Tibial nerve (tissue), 4 donors: ENCODE measurements around the gene TRHDE. TPM values are rescaled to one million over a fixed set of nuclear protein-coding genes. Genes with fewer than 3 reads are reported as not detected.

Source experiments
- DNase-seq, 2 donors: peaks; one replicate each; pipeline ENCODE4 v3.0.0-alpha.2; 2019; ENCODE audit warnings: low spot score in 2 of 2
- H3K27ac ChIP-seq, 4 donors: fragments of 200-600 bp; sonication (generic) in 3 of 4; one replicate each; pipeline ENCODE4 v1.5.1; 2017 to 2019; ENCODE audit warnings: mild to moderate bottlenecking in 1 of 4
- H3K27me3 ChIP-seq, 2 donors: fragments of 200-600 bp; sonication (generic) in 1 of 2; one replicate each; pipeline versions ENCODE4 v1.5.1 to v1.6.0; 2017 to 2019
- H3K36me3 ChIP-seq, 3 donors: fragments of 200-600 bp; sonication (generic); one replicate each; pipeline ENCODE4 v1.5.1; 2018 to 2019
- H3K4me1 ChIP-seq, 4 donors: fragments of 200-600 bp; sonication (generic) in 3 of 4; one replicate each; pipeline ENCODE4 v1.5.1; 2017 to 2019
- H3K4me3 ChIP-seq, 4 donors: fragments of 200-600 bp; sonication (generic) in 3 of 4; one replicate each; pipeline ENCODE4 v1.5.1; 2017 to 2019; ENCODE audit warnings: mild to moderate bottlenecking in 1 of 4, moderate library complexity in 1 of 4
- H3K9me3 ChIP-seq, 4 donors: fragments of 200-600 bp; sonication (generic) in 3 of 4; one replicate each; pipeline ENCODE4 v1.5.1; 2017 to 2019
- CTCF ChIP-seq, 5 experiments: fragments of 200-600 bp in 3 of 5; fragments of 450-650 bp in 2 of 5; sonication (generic) in 3 of 5; IDR thresholded peaks; one replicate each; pipeline ENCODE4 v1.5.1; 2016 to 2019; ENCODE audit warnings: antibody characterized with exemption in 5 of 5, mild to moderate bottlenecking in 3 of 5, moderate library complexity in 2 of 5
- EP300 ChIP-seq, 2 donors: sonication (generic); formaldehyde crosslinking; IDR thresholded peaks; one replicate each; pipeline ENCODE4 v1.6.1; 2017; ENCODE audit warnings: antibody characterized with exemption in 2 of 2, mild to moderate bottlenecking in 1 of 2
- POLR2A ChIP-seq, 2 donors: fragments of 450-650 bp; IDR thresholded peaks; one replicate each; pipeline ENCODE4 v1.6.1; 2017; ENCODE audit warnings: antibody characterized with exemption in 2 of 2, mild to moderate bottlenecking in 2 of 2, moderate library complexity in 2 of 2
- WGBS, 2 donors: methylation state at CpG; one replicate each; pipeline ENCODE4 v1.1.5; 2018; 5-methylcytosine and 5-hydroxymethylcytosine counted together
- total RNA-seq, 4 donors: library from RNA; depleted of rRNA; stranded (reverse); fragments of >200 nt; gene quantifications; one replicate each; pipeline ENCODE4 v1.1.0, GENCODE V29; 2016

TRHDE gene
- total RNA-seq, 4 donors from 2014 or later: 0.98 to 11.1 (median 2.8) TPM

GRCh38 chr12:72269491-72269890, 2.7 kb upstream of the TRHDE start:
- H3K27me3 ChIP-seq: peaks cover 0 to 30% of the 10 kb centered on the region in 2 donors
- WGBS, 2 donors: 68 to 69% methylated on average over 1 of the region's 1 CpG
- H3K9me3 ChIP-seq: no peaks in the 10 kb centered on the region
- peaks cover 0 to 33% (median 0%) of the 10 kb centered on the region in 4 donors for H3K4me1 ChIP-seq
- H3K4me3 ChIP-seq: no peak overlapping the region
- DNase-seq: no peak
- no peak overlapping the region for H3K27ac ChIP-seq
- TF ChIP-seq EP300 (IDR thresholded peaks at IDR 0.05): no peak
- TF ChIP-seq CTCF (IDR thresholded peaks at IDR 0.05): no peak
- no peak for TF ChIP-seq POLR2A (IDR thresholded peaks at IDR 0.05)
- H3K36me3 ChIP-seq: no peaks in the 10 kb centered on the region

- H3K9me3 ChIP-seq: no peaks in the 10 kb centered on the region
- no peak overlapping the region for H3K4me3 ChIP-seq
- TF ChIP-seq EP300 (IDR thresholded peaks at IDR 0.05): no peak
- no peak for TF ChIP-seq POLR2A (IDR thresholded peaks at IDR 0.05)
- no peak for TF ChIP-seq CTCF (IDR thresholded peaks at IDR 0.05)
- 60 to 61% methylated on average over 2 of the region's 2 CpGs for WGBS, 2 donors
- peaks cover 0 to 38% of the 10 kb centered on the region in 2 donors for H3K27me3 ChIP-seq
- H3K27ac ChIP-seq: no peak overlapping the region
- DNase-seq: no peak
- H3K36me3 ChIP-seq: no peaks in the 10 kb centered on the region
- peaks cover 0 to 33% (median 0%) of the 10 kb centered on the region in 4 donors for H3K4me1 ChIP-seq
Measured at GRCh38 chr12:72270246-72270645, 1.9 kb upstream of the TRHDE start.

GRCh38 chr12:72270961-72271360, 1.2 kb upstream of the TRHDE start:
- H3K27ac ChIP-seq: no peak overlapping the region
- no peak for DNase-seq
- TF ChIP-seq CTCF (IDR thresholded peaks at IDR 0.05) (no peak), POLR2A (IDR thresholded peaks at IDR 0.05) (no peak), EP300 (IDR thresholded peaks at IDR 0.05) (no peak)
- H3K36me3 ChIP-seq: no peaks in the 10 kb centered on the region
- 46 to 53% methylated on average over 6 of the region's 6 CpGs for WGBS, 2 donors
- peaks cover 0 to 33% (median 0%) of the 10 kb centered on the region in 4 donors for H3K4me1 ChIP-seq
- no peaks in the 10 kb centered on the region for H3K9me3 ChIP-seq
- H3K27me3 ChIP-seq: peaks cover 0 to 39% of the 10 kb centered on the region in 2 donors
- peak overlapping the region in 2 of 4 donors; percentile 38 to 66 for H3K4me3 ChIP-seq

GRCh38 chr12:72271451-72272090, 599 bp upstream of the TRHDE start:
- no peaks in the 10 kb centered on the region for H3K9me3 ChIP-seq
- peaks cover 0 to 43% of the 10 kb centered on the region in 2 donors for H3K27me3 ChIP-seq
- H3K36me3 ChIP-seq: no peaks in the 10 kb centered on the region
- H3K27ac ChIP-seq: peak overlapping the region in 2 of 4 donors; percentile 29 to 34
- H3K4me3 ChIP-seq: peak overlapping the region; percentile 38 to 66 (median 60)
- TF ChIP-seq CTCF (IDR thresholded peaks at IDR 0.05): no peak
- TF ChIP-seq EP300 (IDR thresholded peaks at IDR 0.05): no peak
- no peak for TF ChIP-seq POLR2A (IDR thresholded peaks at IDR 0.05)
- DNase-seq: peak in 1 of 2 donors; percentile 8
- peaks cover 0 to 33% (median 0%) of the 10 kb centered on the region in 4 donors for H3K4me1 ChIP-seq
- whole genome bisulfite sequencing, 2 donors: 0 to 1% methylated on average over 22 to 33 of the region's 35 CpGs

- H3K27ac ChIP-seq: no peak overlapping the region
- H3K4me3 ChIP-seq: peak overlapping the region; percentile 38 to 66 (median 60)
- peaks cover 0 to 44% of the 10 kb centered on the region in 2 donors for H3K27me3 ChIP-seq
- DNase-seq: no peak
- WGBS, 2 donors: 3 to 6% methylated on average over 34 to 60 of the region's 79 CpGs
- no peaks in the 10 kb centered on the region for H3K36me3 ChIP-seq
- H3K4me1 ChIP-seq: peaks cover 0 to 33% (median 0%) of the 10 kb centered on the region in 4 donors
- no peaks in the 10 kb centered on the region for H3K9me3 ChIP-seq
- TF ChIP-seq CTCF (IDR thresholded peaks at IDR 0.05): no peak
- no peak for TF ChIP-seq POLR2A (IDR thresholded peaks at IDR 0.05)
- no peak for TF ChIP-seq EP300 (IDR thresholded peaks at IDR 0.05)
Measured at GRCh38 chr12:72272731-72273498, 745 bp downstream of the TRHDE start.
